Mucosa of stomach (tissue), 1 donor: Measurements from ENCODE around the gene ADCY5.

Experiments used
- H3K27me3 ChIP-seq: one replicate; pipeline ENCODE4 v1.7.0; 2013; ENCODE audit warnings: mild to moderate bottlenecking, low read length; ENCODE audit not compliant: control insufficient read depth, insufficient read depth
- H3K36me3 ChIP-seq: one replicate; pipeline ENCODE4 v1.7.0; 2013; ENCODE audit warnings: low read length; ENCODE audit not compliant: control insufficient read depth, insufficient read depth
- H3K4me1 ChIP-seq: one replicate; pipeline ENCODE4 v1.7.0; 2013; ENCODE audit warnings: mild to moderate bottlenecking, low read length; ENCODE audit not compliant: control insufficient read depth, insufficient read depth
- H3K4me3 ChIP-seq: one replicate; pipeline ENCODE4 v1.7.0; 2013; ENCODE audit warnings: low read length
- H3K9ac ChIP-seq: one replicate; pipeline ENCODE4 v1.7.0; 2013; ENCODE audit warnings: mild to moderate bottlenecking, low read length, moderate library complexity
- H3K9me3 ChIP-seq: one replicate; pipeline ENCODE4 v1.7.0; 2013; ENCODE audit warnings: mild to moderate bottlenecking, low read length, moderate library complexity; ENCODE audit not compliant: control insufficient read depth
- donor health status: Pancreatic carcinoma.

ADCY5 gene

DNA sequence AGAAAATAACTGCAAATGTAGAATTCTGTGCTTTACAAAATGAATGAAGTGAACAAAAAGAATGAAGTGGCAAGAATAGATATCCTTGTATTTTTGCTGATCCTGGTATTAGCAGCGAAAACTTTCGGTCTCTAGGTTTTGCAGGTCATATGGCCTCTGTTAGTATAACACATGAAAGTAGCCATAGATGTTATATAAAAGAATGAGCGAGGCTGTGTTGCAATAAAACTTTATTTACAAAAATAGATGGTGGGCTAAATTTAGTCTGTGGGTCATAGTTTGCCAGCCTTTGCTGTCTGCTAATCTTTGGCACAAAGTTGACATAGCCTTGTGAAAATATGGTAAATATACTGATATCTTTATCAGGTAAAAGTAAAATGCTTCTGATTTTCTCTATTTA lies 212.0 kb downstream of the ADCY5 start:
- no peaks in the 10 kb centered on the region for H3K27me3 ChIP-seq
- no peaks in the 10 kb centered on the region for H3K9me3 ChIP-seq
- no peak overlapping the region for H3K9ac ChIP-seq
- no peak overlapping the region for H3K4me3 ChIP-seq
- H3K36me3 ChIP-seq = no peaks in the 10 kb centered on the region
- no peaks in the 10 kb centered on the region for H3K4me1 ChIP-seq
